GM12878 (cell line): ENCODE results near the gene PTGES2.

Experiments
- EZH2 ChIP-seq: IDR thresholded peaks from 2 replicates; pipeline ENCODE4 v1.6.1; 2012; ENCODE audit warnings: low read depth, mild to moderate bottlenecking, control low read depth, inconsistent platforms, low read length, borderline replicate concordance; ENCODE audit not compliant: control insufficient read depth
- TF ChIP-seq, protein P1 (sequence below), 3 experiments: IDR thresholded peaks in 2 of 3; conservative IDR thresholded peaks in 1 of 3; 2 replicates each; pipeline ENCODE4 v1.5.1; 2011; ENCODE audit warnings: low read depth in 3 of 3, low read length in 3 of 3, mild to moderate bottlenecking in 3 of 3, control low read depth in 2 of 3, moderate library complexity in 2 of 3, inconsistent platforms in 1 of 3, mixed read lengths in 1 of 3; ENCODE audit not compliant: control insufficient read depth in 2 of 3, insufficient read depth in 1 of 3; ENCODE audit errors: extremely low read depth in 1 of 3

DNA sequence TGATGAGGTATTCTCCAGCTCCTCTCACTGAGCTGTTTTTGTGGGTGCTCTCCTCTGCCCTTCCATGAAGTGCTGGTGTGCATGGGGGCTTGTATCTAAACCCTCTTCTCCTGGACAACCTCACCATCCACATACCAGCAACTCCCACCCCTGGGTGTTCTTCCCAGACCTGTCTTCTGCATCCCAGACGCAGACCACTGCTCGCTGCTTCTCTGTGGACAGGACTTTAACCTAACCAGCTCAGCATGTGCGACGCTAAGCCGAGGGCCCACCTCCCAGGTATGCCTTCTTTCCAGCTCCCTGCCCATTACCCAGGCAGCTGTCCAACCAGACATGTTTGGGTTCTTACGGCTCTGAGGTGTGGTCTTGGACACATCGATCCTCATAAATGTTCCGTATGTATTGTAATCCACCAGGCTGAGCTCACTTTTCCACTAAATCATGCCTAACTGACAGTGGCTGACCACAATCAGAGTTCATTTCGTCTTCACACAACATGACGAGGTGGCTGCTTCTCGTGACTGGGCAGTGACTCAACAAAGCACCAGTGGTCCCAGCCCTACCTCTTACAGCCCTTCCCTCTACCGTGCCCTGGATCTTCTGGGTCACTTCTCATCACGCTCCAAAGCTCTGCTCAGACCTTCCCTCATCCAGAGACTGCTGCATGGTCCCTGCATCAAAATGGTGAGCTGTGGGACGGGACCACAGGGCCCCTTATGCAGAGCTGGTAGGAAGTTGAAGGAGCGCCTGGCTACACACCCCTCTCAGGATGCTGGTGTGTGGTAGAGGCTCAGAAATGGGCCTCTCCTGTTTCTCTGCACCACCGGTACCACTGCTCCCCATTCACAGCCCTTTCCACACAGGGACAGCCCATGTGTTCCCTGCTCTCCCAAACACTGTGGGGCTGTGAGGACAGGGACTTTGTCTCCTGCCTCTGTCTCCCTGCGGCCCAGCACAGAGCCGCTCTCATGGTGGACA lies 9.6 kb upstream of the PTGES2 start:
- TF ChIP-seq, protein P1, sequence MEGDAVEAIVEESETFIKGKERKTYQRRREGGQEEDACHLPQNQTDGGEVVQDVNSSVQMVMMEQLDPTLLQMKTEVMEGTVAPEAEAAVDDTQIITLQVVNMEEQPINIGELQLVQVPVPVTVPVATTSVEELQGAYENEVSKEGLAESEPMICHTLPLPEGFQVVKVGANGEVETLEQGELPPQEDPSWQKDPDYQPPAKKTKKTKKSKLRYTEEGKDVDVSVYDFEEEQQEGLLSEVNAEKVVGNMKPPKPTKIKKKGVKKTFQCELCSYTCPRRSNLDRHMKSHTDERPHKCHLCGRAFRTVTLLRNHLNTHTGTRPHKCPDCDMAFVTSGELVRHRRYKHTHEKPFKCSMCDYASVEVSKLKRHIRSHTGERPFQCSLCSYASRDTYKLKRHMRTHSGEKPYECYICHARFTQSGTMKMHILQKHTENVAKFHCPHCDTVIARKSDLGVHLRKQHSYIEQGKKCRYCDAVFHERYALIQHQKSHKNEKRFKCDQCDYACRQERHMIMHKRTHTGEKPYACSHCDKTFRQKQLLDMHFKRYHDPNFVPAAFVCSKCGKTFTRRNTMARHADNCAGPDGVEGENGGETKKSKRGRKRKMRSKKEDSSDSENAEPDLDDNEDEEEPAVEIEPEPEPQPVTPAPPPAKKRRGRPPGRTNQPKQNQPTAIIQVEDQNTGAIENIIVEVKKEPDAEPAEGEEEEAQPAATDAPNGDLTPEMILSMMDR (IDR thresholded peaks at IDR 0.05 in 2 of 3, conservative IDR thresholded peaks at IDR 0.05 in 1 of 3; ENCODE audit: control insufficient read depth in 2 of 3, extremely low read depth in 1 of 3, insufficient read depth in 1 of 3, low read depth in 3 of 3, low read length in 3 of 3), result no peak
- TF ChIP-seq EZH2, result no peak
